ENCODE results near the gene PCBD2. TPM values are rescaled to one million over a fixed set of nuclear protein-coding genes. Genes with fewer than 3 reads are reported as not detected.
"Not testable (repeated sequence)": the region's sequence is repeated elsewhere in the genome, so short reads cannot be mapped to it uniquely, and the experiment has no call there.

Gene PCBD2
- total RNA-seq, 1 donor from 2014 or later = 12.1 TPM

DNA sequence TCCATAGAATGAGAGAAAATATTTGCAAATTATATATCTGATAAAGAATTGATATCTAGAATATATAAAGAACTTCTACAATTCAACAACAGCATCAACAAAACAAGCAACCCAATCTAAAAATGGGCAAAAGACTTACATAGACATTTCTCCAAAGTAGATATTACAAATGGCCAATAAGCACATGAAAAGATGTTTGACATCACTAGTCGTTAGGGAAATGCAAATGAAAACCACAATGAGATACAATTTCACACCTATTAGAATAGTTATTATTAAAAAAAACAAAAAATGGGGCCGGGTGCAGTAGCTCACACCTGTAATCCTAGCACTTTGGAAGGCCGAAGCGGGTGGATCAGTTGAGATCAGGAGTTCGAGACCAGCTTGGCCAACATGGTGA lies 87.2 kb downstream of the PCBD2 start:
- no peak overlapping the region for H3K4me3 Mint-ChIP-seq
- DNase-seq (ENCODE audit: low read depth, low spot score) = no peak
- peaks cover 2% of the 10 kb centered on the region for H3K9me3 Mint-ChIP-seq
- H3K4me1 Mint-ChIP-seq = no peaks in the 10 kb centered on the region
- TF ChIP-seq, protein P1, sequence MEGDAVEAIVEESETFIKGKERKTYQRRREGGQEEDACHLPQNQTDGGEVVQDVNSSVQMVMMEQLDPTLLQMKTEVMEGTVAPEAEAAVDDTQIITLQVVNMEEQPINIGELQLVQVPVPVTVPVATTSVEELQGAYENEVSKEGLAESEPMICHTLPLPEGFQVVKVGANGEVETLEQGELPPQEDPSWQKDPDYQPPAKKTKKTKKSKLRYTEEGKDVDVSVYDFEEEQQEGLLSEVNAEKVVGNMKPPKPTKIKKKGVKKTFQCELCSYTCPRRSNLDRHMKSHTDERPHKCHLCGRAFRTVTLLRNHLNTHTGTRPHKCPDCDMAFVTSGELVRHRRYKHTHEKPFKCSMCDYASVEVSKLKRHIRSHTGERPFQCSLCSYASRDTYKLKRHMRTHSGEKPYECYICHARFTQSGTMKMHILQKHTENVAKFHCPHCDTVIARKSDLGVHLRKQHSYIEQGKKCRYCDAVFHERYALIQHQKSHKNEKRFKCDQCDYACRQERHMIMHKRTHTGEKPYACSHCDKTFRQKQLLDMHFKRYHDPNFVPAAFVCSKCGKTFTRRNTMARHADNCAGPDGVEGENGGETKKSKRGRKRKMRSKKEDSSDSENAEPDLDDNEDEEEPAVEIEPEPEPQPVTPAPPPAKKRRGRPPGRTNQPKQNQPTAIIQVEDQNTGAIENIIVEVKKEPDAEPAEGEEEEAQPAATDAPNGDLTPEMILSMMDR (conservative IDR thresholded peaks at IDR 0.05) = no peak
- H3K36me3 Mint-ChIP-seq (ENCODE audit: low read depth) = no peaks in the 10 kb centered on the region
- peaks cover 12% of the 10 kb centered on the region for H3K27me3 Mint-ChIP-seq (ENCODE audit: low read depth)
- H3K27ac Mint-ChIP-seq (ENCODE audit: unreplicated experiment) = no peak overlapping the region

DNA sequence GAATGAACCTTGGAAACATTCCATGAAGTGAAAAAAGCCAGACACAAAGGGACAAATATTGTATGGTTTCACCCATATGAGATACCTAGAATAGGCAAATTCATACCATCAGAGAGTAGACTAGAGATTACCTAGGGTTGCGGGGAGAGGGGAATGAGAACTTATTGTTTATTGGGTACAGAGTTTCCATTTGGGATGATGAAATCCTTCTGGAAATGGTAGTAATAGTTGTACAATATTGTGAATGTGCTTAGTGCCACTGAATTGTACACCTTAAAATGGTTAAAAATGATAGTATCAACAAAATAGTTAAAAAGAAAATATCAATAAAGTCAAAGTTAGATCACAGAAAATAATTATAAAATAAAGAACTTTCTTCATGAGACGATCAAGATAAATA lies 88.2 kb downstream of the PCBD2 start:
- Mint-ChIP-seq H3K36me3 (ENCODE audit: low read depth) (no peaks in the 10 kb centered on the region), H3K9me3 (peaks cover 2% of the 10 kb centered on the region), H3K4me1 (no peaks in the 10 kb centered on the region)

DNA sequence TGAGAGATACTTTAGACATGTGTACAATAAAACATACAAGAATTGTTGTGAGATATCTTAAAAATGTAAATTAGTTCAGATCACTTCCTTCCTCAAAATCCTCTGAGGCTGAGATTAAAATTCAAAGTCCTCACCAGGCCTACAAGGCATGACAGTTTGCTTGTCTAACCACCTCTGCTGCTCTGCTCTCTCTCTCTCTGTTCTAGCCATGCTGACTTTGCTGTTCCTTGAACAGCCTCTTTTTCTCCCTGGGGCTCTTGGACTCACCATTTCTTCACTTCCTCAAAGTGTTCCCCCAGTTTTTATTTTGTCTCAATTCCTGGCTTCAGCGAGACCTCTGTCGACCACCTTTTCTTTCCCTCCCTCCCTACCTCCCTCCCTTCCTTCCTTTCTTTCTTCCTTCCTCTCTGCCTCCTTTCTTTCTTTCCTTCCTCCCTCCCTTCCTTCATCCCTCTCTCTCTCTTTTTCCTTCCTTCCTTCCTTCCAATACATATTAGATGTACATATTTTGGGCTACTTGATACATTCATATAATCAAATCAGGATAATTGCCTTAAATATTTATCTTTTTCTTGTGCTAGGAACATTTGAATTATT lies 89.7 kb downstream of the PCBD2 start:
- H3K4me1 Mint-ChIP-seq = no peaks in the 10 kb centered on the region
- no peaks in the 10 kb centered on the region for H3K36me3 Mint-ChIP-seq (ENCODE audit: low read depth)
- H3K27ac Mint-ChIP-seq (ENCODE audit: unreplicated experiment) = no peak overlapping the region
- TF ChIP-seq, protein P1 (conservative IDR thresholded peaks at IDR 0.05) = no peak
- DNase-seq (ENCODE audit: low read depth, low spot score) = no peak
- H3K4me3 Mint-ChIP-seq = no peak overlapping the region
- peaks cover 2% of the 10 kb centered on the region for H3K9me3 Mint-ChIP-seq
- H3K27me3 Mint-ChIP-seq (ENCODE audit: low read depth) = peaks cover 13% of the 10 kb centered on the region

More for the DNA sequence above, 88.2 kb downstream of the PCBD2 start:
- Mint-ChIP-seq H3K27ac (ENCODE audit: unreplicated experiment) (no peak overlapping the region), H3K4me3 (no peak overlapping the region), H3K27me3 (ENCODE audit: low read depth) (peaks cover 7% of the 10 kb centered on the region)
- DNase-seq (ENCODE audit: low read depth, low spot score) = no peak
- TF ChIP-seq, protein P1 (conservative IDR thresholded peaks at IDR 0.05) = no peak

DNA sequence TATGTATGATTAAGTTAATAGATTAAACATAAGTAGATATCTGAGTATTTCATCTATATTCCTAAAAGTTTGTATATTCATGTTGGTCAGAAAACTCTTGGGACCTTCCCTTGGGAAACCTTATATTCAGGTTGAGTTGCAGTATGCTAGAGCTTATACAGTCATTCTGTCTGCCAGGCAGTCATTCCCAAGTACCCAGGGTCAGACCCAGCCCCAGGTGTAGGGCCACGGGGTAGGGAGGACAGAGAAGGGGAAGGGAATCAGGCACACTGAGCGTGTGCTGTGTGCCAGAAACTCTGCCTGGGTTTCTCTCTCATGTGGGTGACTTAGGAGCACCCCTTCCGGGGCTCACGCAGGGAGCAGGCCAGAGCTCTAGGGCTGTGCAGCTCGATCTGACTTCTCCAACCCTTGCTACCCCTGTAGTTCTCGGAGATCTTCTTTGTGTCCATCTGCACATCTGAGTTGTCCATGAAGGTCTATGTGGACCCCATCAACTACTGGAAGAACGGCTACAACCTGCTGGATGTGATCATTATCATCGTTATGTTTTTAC lies 91.0 kb downstream of the PCBD2 start:
- Mint-ChIP-seq H3K27ac (ENCODE audit: unreplicated experiment) (no peak overlapping the region), H3K4me3 (no peak overlapping the region), H3K9me3 (peaks cover 2% of the 10 kb centered on the region), H3K27me3 (ENCODE audit: low read depth) (peaks cover 19% of the 10 kb centered on the region), H3K4me1 (no peaks in the 10 kb centered on the region), H3K36me3 (ENCODE audit: low read depth) (no peaks in the 10 kb centered on the region)
- no peak for DNase-seq (ENCODE audit: low read depth, low spot score)
- TF ChIP-seq, protein P1 (conservative IDR thresholded peaks at IDR 0.05) = no peak

DNA sequence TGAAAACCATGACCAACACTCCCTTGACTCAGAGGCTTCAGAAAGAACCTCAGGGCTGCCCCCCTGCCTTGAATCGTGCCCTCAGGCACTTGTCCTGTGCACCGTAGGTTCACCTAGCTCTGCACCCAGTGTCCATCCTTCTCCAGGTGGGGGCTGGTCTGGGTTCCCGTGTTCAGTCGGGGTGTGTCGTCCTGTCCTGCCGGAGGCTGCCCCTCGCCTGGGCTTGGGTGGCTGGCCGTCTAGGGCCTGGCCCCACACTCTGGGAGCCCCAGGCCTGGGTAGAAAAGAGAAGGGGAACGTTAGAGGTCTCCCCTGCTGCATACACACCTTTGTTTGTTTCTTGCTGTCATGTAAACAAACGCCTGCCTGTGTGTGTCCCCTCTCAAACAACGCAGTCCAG lies 92.1 kb downstream of the PCBD2 start:
- H3K4me1 Mint-ChIP-seq = no peaks in the 10 kb centered on the region
- no peak overlapping the region for H3K27ac Mint-ChIP-seq (ENCODE audit: unreplicated experiment)
- no peak overlapping the region for H3K4me3 Mint-ChIP-seq
- no peak for DNase-seq (ENCODE audit: low read depth, low spot score)
- peaks cover 23% of the 10 kb centered on the region for H3K27me3 Mint-ChIP-seq (ENCODE audit: low read depth)
- TF ChIP-seq, protein P1 (conservative IDR thresholded peaks at IDR 0.05) = no peak
- H3K36me3 Mint-ChIP-seq (ENCODE audit: low read depth) = no peaks in the 10 kb centered on the region
- no peaks in the 10 kb centered on the region for H3K9me3 Mint-ChIP-seq

DNA sequence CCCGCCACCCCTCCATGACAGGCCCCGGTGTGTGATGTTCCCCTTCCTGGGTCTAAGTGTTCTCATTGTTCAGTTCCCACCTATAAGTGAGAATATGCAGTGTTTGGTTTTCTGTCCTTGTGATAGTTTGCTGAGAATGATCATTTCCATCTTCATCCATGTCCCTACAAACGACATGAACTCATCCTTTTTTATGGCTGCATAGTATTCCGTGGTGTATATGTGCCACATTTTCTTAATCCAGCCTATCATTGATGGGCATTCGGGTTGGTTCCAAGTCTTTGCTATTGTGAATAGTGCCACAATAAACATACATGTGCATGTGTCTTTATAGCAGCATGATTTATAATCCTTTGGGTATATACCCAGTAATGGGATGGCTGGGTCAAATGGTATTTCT lies 93.1 kb downstream of the PCBD2 start:
- not testable (repeated sequence) for DNase-seq (ENCODE audit: low read depth, low spot score); H3K9me3 Mint-ChIP-seq

More for the DNA sequence above, 93.1 kb downstream of the PCBD2 start:
- H3K4me1 Mint-ChIP-seq; H3K36me3 Mint-ChIP-seq (ENCODE audit: low read depth); H3K27ac Mint-ChIP-seq (ENCODE audit: unreplicated experiment); H3K4me3 Mint-ChIP-seq: not testable (repeated sequence)
- H3K27me3 Mint-ChIP-seq (ENCODE audit: low read depth) = peaks cover 27% of the 10 kb centered on the region

All from neural crest cell (in vitro differentiated cells).